NCI-H2029 treated with DMSO at 0.1 percent for 48 hours (cell line): Measurements from ENCODE around the gene CNOT8.
"Not testable (repeated sequence)": the region's sequence is repeated elsewhere in the genome, so short reads cannot be mapped to it uniquely, and the experiment has no call there.

Experiments
- DNase-seq: peaks from one replicate; lab custom pipeline; 2025; lab: John Stamatoyannopoulos, UW

Gene CNOT8

GRCh38 chr5:154835701-154836052, 22.8 kb upstream of the CNOT8 start:
- not testable (repeated sequence) for DNase-seq

GRCh38 chr5:154836225-154836624, 22.2 kb upstream of the CNOT8 start:
- no peak for DNase-seq

DNA sequence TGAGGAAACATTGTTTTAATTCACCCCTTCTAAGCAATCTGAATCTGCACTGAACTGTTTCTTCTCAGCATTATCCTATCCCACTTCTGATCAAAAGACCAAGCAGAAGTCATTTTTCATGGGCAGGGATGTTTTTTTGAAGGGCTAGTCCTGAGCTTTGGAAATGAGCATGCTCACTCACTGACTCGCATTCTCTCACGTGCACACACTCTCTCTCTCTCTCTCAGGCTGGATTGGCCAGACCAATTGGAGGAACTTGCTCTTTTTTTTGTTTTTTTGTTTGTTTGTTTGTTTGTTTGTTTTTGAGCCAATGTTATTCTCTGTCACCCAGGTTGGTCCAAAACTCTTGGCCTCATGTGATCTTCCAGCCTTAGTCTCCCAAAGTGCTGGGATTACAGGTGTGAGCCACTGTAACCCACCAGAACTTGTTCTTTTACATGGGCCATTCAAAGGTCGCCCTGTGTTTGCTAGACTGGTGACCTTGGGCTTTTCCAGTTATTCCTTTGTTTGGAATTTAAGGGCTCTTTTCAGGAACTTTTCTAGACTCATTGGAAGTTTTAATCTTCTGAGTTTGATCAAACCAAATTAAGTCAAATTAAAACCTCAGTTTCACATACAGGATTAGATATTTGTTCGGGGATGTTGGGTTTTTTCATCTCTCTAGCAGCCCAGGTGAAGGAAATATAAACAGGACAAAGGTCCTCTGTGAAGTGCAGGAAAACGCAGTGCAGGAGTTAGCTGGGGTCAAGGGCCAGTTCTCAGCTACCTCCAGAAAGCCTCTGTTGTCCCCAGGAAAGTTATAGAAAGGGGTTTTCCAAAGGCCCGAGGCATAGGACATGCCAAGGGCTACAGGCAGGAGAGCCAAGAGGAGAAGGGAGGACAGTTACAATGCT, 21.2 kb upstream of the CNOT8 start:
- DNase-seq = no peak

DNA sequence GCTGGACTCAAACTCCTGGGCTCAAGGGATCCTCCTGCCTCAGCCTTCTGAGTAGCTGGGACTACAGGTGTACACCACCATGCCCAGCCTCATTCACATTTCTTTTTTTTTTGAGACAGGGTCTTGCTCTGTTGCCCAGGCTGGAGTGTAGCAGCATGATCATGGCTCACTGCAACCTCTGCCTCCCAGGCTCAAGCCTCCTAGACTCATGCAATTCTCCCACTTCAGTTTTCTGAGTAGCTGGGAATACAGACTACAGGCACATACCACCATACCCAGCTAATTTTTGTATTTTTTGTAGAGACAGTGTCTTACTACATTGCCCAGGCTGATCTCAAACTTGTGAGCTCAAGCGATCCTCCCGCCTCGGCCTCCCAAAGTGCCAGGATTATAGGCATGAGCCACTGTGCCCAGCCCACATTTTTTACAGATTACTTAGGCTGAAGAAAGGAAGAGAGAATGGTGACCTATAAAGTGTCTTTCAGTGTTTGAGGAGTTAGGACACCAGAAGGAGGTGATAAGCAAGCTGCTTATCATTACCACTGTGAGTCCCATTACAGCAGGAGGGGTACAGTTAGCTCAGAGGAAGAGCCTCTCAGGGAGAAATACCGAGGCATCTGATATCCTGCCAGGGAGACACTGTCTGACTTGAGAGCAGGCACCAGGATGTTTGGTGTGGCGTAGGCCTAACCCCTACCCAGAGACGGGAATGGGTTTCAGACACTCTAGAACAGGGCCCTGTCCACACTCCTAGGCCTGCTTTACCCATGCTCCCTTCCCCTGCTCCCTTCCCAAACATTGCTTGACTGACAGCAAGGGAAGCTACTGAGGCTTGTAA, 17.8 kb upstream of the CNOT8 start:
- no peak for DNase-seq

GRCh38 chr5:154841273-154841661, 17.2 kb upstream of the CNOT8 start:
- DNase-seq = no peak

DNA sequence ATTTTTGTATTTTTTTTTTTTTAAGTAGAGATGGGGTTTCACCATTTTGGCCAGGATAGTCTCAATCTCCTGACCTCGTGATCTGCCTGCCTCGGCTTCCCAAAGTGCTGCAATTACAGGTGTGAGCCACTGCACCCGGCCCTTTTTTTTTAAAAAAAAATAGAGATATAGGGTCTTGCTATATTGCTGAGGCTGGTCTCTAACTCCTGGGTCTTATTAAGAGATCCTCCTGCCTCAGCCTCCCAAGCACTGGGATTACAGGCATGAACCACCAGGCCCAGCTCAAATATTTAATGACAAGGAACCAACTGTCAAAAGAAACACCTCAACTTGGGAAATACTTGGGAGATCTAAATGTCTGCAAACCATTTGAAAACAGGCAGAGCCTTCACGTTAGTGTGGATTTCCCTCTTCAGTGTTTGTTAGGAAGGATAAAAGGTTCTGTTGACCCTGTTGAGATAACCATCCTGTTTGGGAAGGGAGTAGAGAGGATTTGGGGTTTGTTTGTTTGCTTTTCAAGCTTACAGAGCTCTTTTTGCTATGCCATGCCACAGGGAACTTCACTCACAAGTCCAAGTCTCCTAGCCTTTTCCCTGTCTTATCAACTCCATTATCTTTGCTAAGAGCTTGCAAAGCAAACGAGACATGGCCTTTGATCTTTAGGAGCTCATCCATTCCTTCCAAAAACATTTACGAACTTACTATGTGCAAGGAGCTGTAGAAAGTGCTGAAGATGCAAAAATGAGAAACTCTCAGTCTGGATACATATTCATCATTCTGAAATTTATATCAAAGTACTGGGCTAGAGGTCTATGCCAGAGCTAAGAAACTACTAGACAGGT, 15.5 kb upstream of the CNOT8 start:
- DNase-seq = no peak

DNA sequence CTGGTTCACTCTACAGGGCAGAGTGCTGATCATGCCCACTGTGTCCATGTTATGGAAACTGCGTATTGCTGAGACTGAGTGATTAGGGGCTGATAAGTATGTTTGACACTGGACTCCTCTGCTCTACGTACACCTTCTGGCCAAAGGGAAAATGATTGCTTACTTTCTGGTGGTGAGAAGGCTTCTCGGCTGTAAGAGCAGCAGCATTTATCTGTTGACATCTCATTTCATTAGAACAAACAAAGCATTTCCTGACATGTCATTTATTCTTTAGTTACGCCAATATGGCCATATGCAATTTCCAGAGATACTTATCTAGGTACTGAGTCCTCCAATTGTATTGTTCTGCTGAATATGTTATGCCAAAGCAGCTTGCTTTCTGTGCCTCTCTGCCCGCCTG, 13.6 kb upstream of the CNOT8 start:
- no peak for DNase-seq

- no peak for DNase-seq
Observed at GRCh38 chr5:154849264-154849785, 9.1 kb upstream of the CNOT8 start.

GRCh38 chr5:154849791-154850201, 8.6 kb upstream of the CNOT8 start:
- DNase-seq = no peak

GRCh38 chr5:154850255-154851062, 8.0 kb upstream of the CNOT8 start, which contains the start of gene FAXDC2:
Gene FAXDC2, minus strand, starts transcription at chr5:154850603. Its CDS starts 12,425 bp downstream, at chr5:154838178.
- no peak for DNase-seq

GRCh38 chr5:154851351-154851750, 7.1 kb upstream of the CNOT8 start:
- no peak for DNase-seq

DNA sequence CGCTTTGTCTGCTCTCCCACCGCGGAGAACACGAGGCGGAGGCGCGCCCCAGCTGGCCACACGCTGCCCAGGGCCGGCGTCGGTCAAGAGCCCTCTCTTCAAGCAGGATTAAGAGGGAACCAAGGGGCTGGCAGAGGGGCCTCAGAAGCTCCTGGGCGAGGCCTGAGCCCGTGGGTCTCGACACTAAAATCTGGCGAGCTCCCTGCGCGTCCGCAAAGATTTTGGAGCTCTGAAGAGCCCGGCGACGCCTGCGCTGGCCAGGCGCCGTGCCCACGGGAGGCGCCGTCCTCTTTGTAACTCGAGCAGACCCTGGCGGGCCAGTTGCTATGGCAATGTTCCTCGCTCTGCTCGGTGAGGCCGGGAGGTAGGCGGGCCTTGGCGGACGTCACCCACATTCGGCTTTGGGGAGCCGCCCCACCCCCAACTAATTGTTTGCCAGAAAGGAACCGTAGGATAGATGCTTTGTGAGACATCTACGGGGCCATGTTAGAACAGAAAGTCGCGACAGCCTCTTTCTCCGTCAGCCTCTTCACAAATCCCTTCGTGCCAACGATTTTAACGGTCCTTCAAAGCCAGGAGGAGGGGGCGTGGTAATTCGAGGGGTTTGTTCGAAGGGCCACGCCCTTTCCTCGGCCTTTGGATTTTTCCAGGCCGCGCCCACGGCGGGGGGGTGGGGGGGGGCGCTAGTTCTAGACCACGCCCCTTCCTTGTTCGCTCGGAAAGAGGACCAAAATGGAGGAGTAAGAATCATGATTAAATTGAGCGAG, 714 bp upstream of the CNOT8 start:
- peak; percentile 96 for DNase-seq

GRCh38 chr5:154858972-154859871, 795 bp downstream of the CNOT8 start:
- DNase-seq = peak; percentile 20

GRCh38 chr5:154860123-154860522, 1.7 kb downstream of the CNOT8 start:
- no peak for DNase-seq

DNA sequence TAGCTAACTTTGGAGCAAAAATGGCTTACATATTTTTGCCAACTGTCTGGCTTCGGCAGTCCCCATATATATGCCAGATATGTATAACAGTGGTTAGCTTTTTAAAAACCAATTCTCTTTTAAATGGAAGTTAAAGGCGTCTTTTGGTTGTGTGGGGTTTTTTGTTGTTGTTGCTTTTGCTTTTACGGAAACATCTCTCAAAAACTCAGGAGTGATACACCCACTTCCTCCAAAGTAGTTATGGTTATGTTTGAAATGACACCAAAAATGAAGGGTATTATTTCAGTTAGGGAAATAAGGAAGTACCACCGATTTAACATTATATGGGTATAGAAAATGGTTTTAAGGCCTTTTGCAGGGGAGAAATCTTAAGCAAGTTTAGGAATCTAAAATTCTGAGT, 2.3 kb downstream of the CNOT8 start:
- DNase-seq = no peak

GRCh38 chr5:154861946-154862345, 3.5 kb downstream of the CNOT8 start:
- no peak for DNase-seq

DNA sequence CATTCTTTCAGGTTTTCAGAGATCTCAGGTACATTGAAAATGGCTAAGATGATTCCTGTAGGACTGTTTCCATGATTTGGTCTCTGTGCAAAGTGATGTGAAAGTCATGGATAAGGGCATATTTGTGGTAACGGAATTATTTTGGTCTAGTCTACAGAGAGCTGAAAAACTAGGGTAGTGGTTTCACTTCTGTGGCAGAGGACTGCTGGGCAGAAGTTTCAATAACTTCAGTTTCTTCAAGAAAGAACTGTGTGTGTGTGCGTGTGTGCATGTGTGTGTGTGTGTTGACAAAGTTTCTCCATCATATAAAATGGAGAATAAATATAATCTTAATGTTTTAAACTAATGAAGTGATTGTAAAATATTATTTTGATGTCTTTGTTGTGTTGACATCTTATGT, 4.3 kb downstream of the CNOT8 start:
- no peak for DNase-seq

DNA sequence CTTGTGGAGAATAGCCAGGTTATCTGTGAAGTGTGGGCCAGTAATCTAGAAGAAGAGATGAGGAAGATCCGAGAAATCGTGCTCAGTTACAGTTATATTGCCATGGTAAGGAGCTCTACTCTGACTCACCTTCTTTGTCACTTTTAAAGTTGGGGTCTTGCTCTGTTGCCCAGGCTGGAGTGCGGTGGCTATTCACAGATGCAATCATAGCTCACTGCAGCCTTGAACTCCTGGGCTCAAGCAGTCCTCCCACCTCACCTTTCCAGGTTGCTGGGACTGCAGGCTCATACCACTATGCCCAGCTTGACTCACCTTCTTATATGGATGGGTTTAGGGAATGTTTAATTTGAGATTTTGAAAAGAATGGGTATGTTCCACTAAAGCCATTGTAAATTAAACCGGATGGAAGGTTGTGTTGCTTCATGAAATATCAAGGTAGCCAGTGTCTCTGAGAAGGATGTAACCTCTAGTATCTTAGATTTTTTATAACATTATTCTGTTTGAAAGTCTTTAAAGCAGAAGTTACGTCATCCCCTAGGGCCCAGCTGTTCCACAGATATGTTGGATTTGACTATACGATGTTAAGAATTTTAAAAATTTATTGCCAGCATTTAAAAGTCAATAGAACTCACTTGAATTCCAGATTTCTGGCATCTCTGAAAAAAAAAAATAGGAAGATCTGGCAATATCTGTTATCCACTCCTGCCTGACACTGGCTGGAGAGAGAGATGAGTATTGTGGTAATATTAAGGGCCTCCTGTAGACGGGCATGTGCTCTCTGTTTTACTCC, 5.1 kb downstream of the CNOT8 start:
- no peak for DNase-seq
